ENCODE data around the gene CACNA1G.

The CACNA1G gene

DNA sequence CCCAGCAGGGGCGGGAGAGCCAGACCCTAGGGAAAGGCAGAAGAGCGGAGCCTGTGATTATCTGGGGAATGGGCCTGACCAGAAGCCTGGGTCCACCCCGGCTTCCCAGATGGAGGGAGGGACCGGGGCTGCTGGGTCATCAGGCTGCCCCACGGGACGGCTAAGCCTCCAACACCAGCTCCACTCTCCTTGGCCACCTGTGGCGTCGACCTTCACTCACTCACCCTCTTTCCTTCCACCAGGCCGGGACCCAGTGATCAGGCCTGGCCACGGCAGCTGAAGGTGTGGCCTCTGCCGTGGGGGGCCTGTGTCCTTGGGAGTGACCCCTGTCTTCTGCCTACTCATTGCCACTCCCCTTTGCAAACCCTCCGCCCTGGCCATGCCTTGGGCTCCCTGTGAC is 51.8 kb downstream of the CACNA1G start:
- DNase-seq = no peak
- Histone ChIP-seq H3K4me3 (ENCODE audit: insufficient read depth in 1 of 2, low read depth in 1 of 2, low read length in 2 of 2) (no peak overlapping the region), H3K14ac (ENCODE audit: low read length in 2 of 2) (no peak overlapping the region), H3K27me3 (ENCODE audit: control insufficient read depth in 1 of 2, insufficient read depth in 1 of 2, low read length in 2 of 2) (peaks cover 10 to 16% of the 10 kb centered on the region in 2 experiments), H3K18ac (ENCODE audit: low read depth in 1 of 2, low read length in 2 of 2) (no peak overlapping the region), H2BK120ac (ENCODE audit: low read depth, low read length) (no peak overlapping the region), H3K27ac (ENCODE audit: low read length, poor library complexity, severe bottlenecking) (no peak overlapping the region), H3K9me3 (ENCODE audit: control insufficient read depth, low read length) (no peaks in the 10 kb centered on the region), H3K4me2 (ENCODE audit: low read length, poor library complexity, severe bottlenecking) (no peak overlapping the region), H2AK5ac (ENCODE audit: low read length, severe bottlenecking) (no peak overlapping the region), H4K8ac (ENCODE audit: low read length) (no peak overlapping the region), H3K79me1 (replicated peaks; ENCODE audit: low read length, poor library complexity, severe bottlenecking) (no peaks in the 10 kb centered on the region), H3K23ac (ENCODE audit: low read length in 2 of 2) (no peak overlapping the region), H2BK5ac (ENCODE audit: low read depth, low read length, poor library complexity, severe bottlenecking) (no peak overlapping the region), H2BK15ac (ENCODE audit: low read depth, poor library complexity, severe bottlenecking) (no peak overlapping the region), H3K9ac (ENCODE audit: low read length) (no peak overlapping the region), H2AFZ (ENCODE audit: low read depth, low read length) (no peak overlapping the region), H3K4ac (ENCODE audit: low read depth in 1 of 2, low read length in 2 of 2) (peak overlapping the region in 1 of 2 experiments; percentile 30), H2BK12ac (ENCODE audit: low read length in 2 of 2) (no peak overlapping the region), H4K91ac (ENCODE audit: low read length) (no peak overlapping the region), H3K36me3 (ENCODE audit: control insufficient read depth in 1 of 2, insufficient read depth in 2 of 2, low read depth in 1 of 2, low read length in 2 of 2) (no peaks in the 10 kb centered on the region), H3K4me1 (ENCODE audit: control insufficient read depth, insufficient read depth, low read depth, low read length) (peaks cover 10% of the 10 kb centered on the region)
- 95% methylated on average over 12 of the region's 12 CpGs for WGBS

DNA sequence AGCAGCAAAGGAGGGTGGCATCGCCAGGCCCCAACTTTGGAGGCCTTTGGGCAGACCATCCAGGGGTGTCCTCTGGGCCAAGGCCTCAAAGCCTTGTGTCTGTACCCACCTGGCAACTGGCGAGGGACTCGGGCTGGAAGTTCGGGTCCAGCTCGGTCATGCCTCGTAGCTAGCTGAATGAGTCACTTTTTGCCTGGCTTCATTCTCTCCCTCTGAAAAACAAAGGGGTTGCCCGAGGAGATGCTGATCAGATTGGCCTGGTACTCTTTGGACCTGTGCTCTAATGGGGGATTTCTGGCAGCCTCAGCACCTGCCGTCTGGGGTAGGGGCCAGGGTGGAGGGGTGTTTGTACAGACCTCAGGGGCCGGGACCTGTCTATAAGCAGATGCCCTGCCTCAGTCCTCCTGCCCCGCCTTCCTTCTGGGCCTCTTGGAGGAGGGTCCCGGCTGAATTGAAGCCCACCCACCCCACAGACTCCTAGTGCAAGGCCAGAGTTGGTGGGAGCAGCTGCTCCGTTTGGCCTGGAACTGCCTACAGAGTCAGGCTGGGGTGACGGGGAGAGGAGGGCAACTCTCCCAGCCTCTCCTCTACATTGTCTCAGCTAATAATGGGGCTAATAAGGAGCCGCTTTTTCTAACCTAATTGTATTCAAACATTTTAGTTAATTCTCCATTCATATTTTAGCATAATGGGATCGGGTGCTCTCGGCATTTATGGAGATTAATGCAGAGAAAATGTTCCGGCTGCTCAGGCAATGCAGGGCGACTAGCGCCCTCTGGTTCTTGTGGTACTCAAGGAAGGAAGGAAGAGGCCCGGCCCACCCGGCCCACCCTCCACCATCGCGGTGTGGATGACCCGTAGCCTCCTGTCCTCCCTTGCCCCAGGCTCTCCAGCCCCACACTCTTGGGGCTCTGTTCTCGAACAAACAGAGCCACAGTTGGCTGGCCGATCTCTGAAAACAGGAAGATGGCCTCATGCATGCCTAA is 52.8 kb downstream of the CACNA1G start:
- no peak overlapping the region for H3K14ac ChIP-seq (ENCODE audit: low read length in 2 of 2)
- no peak overlapping the region for H2BK5ac ChIP-seq (ENCODE audit: low read depth, low read length, poor library complexity, severe bottlenecking)
- no peak overlapping the region for H3K27ac ChIP-seq (ENCODE audit: low read length, poor library complexity, severe bottlenecking)
- no peak overlapping the region for H3K4ac ChIP-seq (ENCODE audit: low read depth in 1 of 2, low read length in 2 of 2)
- no peak overlapping the region for H3K4me3 ChIP-seq (ENCODE audit: insufficient read depth in 1 of 2, low read depth in 1 of 2, low read length in 2 of 2)
- H3K36me3 ChIP-seq (ENCODE audit: control insufficient read depth in 1 of 2, insufficient read depth in 2 of 2, low read depth in 1 of 2, low read length in 2 of 2) = no peaks in the 10 kb centered on the region
- no peak overlapping the region for H3K23ac ChIP-seq (ENCODE audit: low read length in 2 of 2)
- no peak overlapping the region for H3K4me2 ChIP-seq (ENCODE audit: low read length, poor library complexity, severe bottlenecking)
- H2BK12ac ChIP-seq (ENCODE audit: low read length in 2 of 2) = no peak overlapping the region
- no peak overlapping the region for H3K18ac ChIP-seq (ENCODE audit: low read depth in 1 of 2, low read length in 2 of 2)
- H3K4me1 ChIP-seq (ENCODE audit: control insufficient read depth, insufficient read depth, low read depth, low read length) = peaks cover 11% of the 10 kb centered on the region
- no peaks in the 10 kb centered on the region for H3K9me3 ChIP-seq (ENCODE audit: control insufficient read depth, low read length)
- no peak overlapping the region for H4K8ac ChIP-seq (ENCODE audit: low read length)
- no peak overlapping the region for H4K91ac ChIP-seq (ENCODE audit: low read length)
- H2AK5ac ChIP-seq (ENCODE audit: low read length, severe bottlenecking) = no peak overlapping the region
- no peak overlapping the region for H2AFZ ChIP-seq (ENCODE audit: low read depth, low read length)
- 90% methylated on average over 22 of the region's 26 CpGs for WGBS
- H3K9ac ChIP-seq (ENCODE audit: low read length) = no peak overlapping the region
- no peaks in the 10 kb centered on the region for H3K79me1 ChIP-seq (replicated peaks; ENCODE audit: low read length, poor library complexity, severe bottlenecking)
- peaks cover 10% of the 10 kb centered on the region in 2 experiments for H3K27me3 ChIP-seq (ENCODE audit: control insufficient read depth in 1 of 2, insufficient read depth in 1 of 2, low read length in 2 of 2)
- H2BK120ac ChIP-seq (ENCODE audit: low read depth, low read length) = no peak overlapping the region
- no peak overlapping the region for H2BK15ac ChIP-seq (ENCODE audit: low read depth, poor library complexity, severe bottlenecking)
- no peak for DNase-seq

- Histone ChIP-seq H3K18ac (ENCODE audit: low read depth in 1 of 2, low read length in 2 of 2) (no peak overlapping the region), H3K4me1 (ENCODE audit: control insufficient read depth, insufficient read depth, low read depth, low read length) (peaks cover 16% of the 10 kb centered on the region), H2AFZ (ENCODE audit: low read depth, low read length) (no peak overlapping the region), H4K91ac (ENCODE audit: low read length) (no peak overlapping the region), H2BK5ac (ENCODE audit: low read depth, low read length, poor library complexity, severe bottlenecking) (no peak overlapping the region), H3K27me3 (ENCODE audit: control insufficient read depth in 1 of 2, insufficient read depth in 1 of 2, low read length in 2 of 2) (peaks cover 1 to 10% of the 10 kb centered on the region in 2 experiments), H3K4me3 (ENCODE audit: insufficient read depth in 1 of 2, low read depth in 1 of 2, low read length in 2 of 2) (no peak overlapping the region), H3K9me3 (ENCODE audit: control insufficient read depth, low read length) (no peaks in the 10 kb centered on the region), H3K27ac (ENCODE audit: low read length, poor library complexity, severe bottlenecking) (no peak overlapping the region), H3K14ac (ENCODE audit: low read length in 2 of 2) (no peak overlapping the region), H3K36me3 (ENCODE audit: control insufficient read depth in 1 of 2, insufficient read depth in 2 of 2, low read depth in 1 of 2, low read length in 2 of 2) (no peaks in the 10 kb centered on the region), H2BK120ac (ENCODE audit: low read depth, low read length) (no peak overlapping the region), H3K4me2 (ENCODE audit: low read length, poor library complexity, severe bottlenecking) (no peak overlapping the region), H3K4ac (ENCODE audit: low read depth in 1 of 2, low read length in 2 of 2) (no peak overlapping the region), H3K23ac (ENCODE audit: low read length in 2 of 2) (no peak overlapping the region), H3K79me1 (replicated peaks; ENCODE audit: low read length, poor library complexity, severe bottlenecking) (no peaks in the 10 kb centered on the region), H2BK12ac (ENCODE audit: low read length in 2 of 2) (no peak overlapping the region), H3K9ac (ENCODE audit: low read length) (no peak overlapping the region), H4K8ac (ENCODE audit: low read length) (no peak overlapping the region), H2AK5ac (ENCODE audit: low read length, severe bottlenecking) (no peak overlapping the region), H2BK15ac (ENCODE audit: low read depth, poor library complexity, severe bottlenecking) (no peak overlapping the region)
- DNase-seq = no peak
- 77% methylated on average over 11 of the region's 11 CpGs for WGBS
These were observed 54.0 kb downstream of the CACNA1G start for GRCh38 chr17:50614471-50615051.

GRCh38 chr17:50615828-50616227 is 55.3 kb downstream of the CACNA1G start:
- peaks cover 4 to 5% of the 10 kb centered on the region in 2 experiments for H3K27me3 ChIP-seq (ENCODE audit: control insufficient read depth in 1 of 2, insufficient read depth in 1 of 2, low read length in 2 of 2)
- H2BK12ac ChIP-seq (ENCODE audit: low read length in 2 of 2) = no peak overlapping the region
- H3K79me1 ChIP-seq (replicated peaks; ENCODE audit: low read length, poor library complexity, severe bottlenecking) = no peaks in the 10 kb centered on the region
- no peak overlapping the region for H3K23ac ChIP-seq (ENCODE audit: low read length in 2 of 2)
- no peak overlapping the region for H2BK5ac ChIP-seq (ENCODE audit: low read depth, low read length, poor library complexity, severe bottlenecking)
- H2BK15ac ChIP-seq (ENCODE audit: low read depth, poor library complexity, severe bottlenecking) = no peak overlapping the region
- H3K4me3 ChIP-seq (ENCODE audit: insufficient read depth in 1 of 2, low read depth in 1 of 2, low read length in 2 of 2) = no peak overlapping the region
- H3K4ac ChIP-seq (ENCODE audit: low read depth in 1 of 2, low read length in 2 of 2) = no peak overlapping the region
- H3K4me2 ChIP-seq (ENCODE audit: low read length, poor library complexity, severe bottlenecking) = no peak overlapping the region
- no peaks in the 10 kb centered on the region for H3K36me3 ChIP-seq (ENCODE audit: control insufficient read depth in 1 of 2, insufficient read depth in 2 of 2, low read depth in 1 of 2, low read length in 2 of 2)
- peaks cover 19% of the 10 kb centered on the region for H3K4me1 ChIP-seq (ENCODE audit: control insufficient read depth, insufficient read depth, low read depth, low read length)
- H3K27ac ChIP-seq (ENCODE audit: low read length, poor library complexity, severe bottlenecking) = no peak overlapping the region
- no peak for DNase-seq
- 96% methylated on average over 6 of the region's 7 CpGs for WGBS
- H3K14ac ChIP-seq (ENCODE audit: low read length in 2 of 2) = no peak overlapping the region
- no peak overlapping the region for H4K91ac ChIP-seq (ENCODE audit: low read length)
- no peak overlapping the region for H2AK5ac ChIP-seq (ENCODE audit: low read length, severe bottlenecking)
- H3K18ac ChIP-seq (ENCODE audit: low read depth in 1 of 2, low read length in 2 of 2) = no peak overlapping the region
- H4K8ac ChIP-seq (ENCODE audit: low read length) = no peak overlapping the region
- no peaks in the 10 kb centered on the region for H3K9me3 ChIP-seq (ENCODE audit: control insufficient read depth, low read length)
- H2BK120ac ChIP-seq (ENCODE audit: low read depth, low read length) = no peak overlapping the region
- no peak overlapping the region for H2AFZ ChIP-seq (ENCODE audit: low read depth, low read length)
- H3K9ac ChIP-seq (ENCODE audit: low read length) = no peak overlapping the region
